Endothelial cell of umbilical vein (primary cell): Measurements from ENCODE around the gene STARD5. TPM values are rescaled to one million over a fixed set of nuclear protein-coding genes. Genes with fewer than 3 reads are reported as not detected.

ENCODE experiments used
- BruUV-seq: library from RNA; stranded (reverse); fragments of 400-500 nt; replicated peaks from 2 replicates; lab custom pipeline; 2021; lab: Mats Ljungman, UMichigan
- CTCF ChIA-PET: fragments of 300-600, 350-600 bp; sonication (Branson Sonifier 250); formaldehyde crosslinking; loops from one replicate; lab custom pipeline; 2021; ENCODE audit warnings: antibody characterized with exemption, inconsistent platforms; lab: Charles Lee
- POLR2A ChIA-PET: fragments of 300-600, 350-600 bp; sonication (Branson Sonifier 250); formaldehyde crosslinking; loops from one replicate; lab custom pipeline; 2021; ENCODE audit warnings: antibody characterized with exemption, inconsistent platforms; lab: Charles Lee
- DNase-seq: peaks from one replicate; pipeline ENCODE4 v3.0.0-alpha.2; 2011; ENCODE audit warnings: low read depth, low spot score
- FAIRE-seq: peaks from 2 replicates; lab custom pipeline; 2011; peaks lifted over from hg19 to GRCh38; lab: Jason Lieb, UNC
- H2AFZ ChIP-seq: 2 replicates; pipeline ENCODE4 v1.6.0; 2012; ENCODE audit warnings: low read depth, low read length, control low read depth, inconsistent platforms
- H3K27ac ChIP-seq: 2 replicates; pipeline ENCODE4 v1.5.1; 2011; ENCODE audit warnings: low read depth, mild to moderate bottlenecking, control low read depth, low read length, moderate library complexity; ENCODE audit not compliant: insufficient read depth
- H3K27me3 ChIP-seq, 2 experiments: 2 replicates each; pipeline versions ENCODE4 v1.6.0 to v1.6.1; 2011; ENCODE audit warnings: low read length in 2 of 2, mixed read lengths in 1 of 2; ENCODE audit not compliant: control insufficient read depth in 2 of 2, insufficient read depth in 2 of 2
- H3K36me3 ChIP-seq, 2 experiments: 2 replicates in 1 of 2; 3 replicates in 1 of 2; pipeline ENCODE4 v1.5.1; 2011; ENCODE audit warnings: low read length in 2 of 2, mild to moderate bottlenecking in 1 of 2, moderate library complexity in 1 of 2; ENCODE audit not compliant: control insufficient read depth in 2 of 2, insufficient read depth in 2 of 2; ENCODE audit errors: extremely low read depth in 1 of 2
- H3K4me1 ChIP-seq: 3 replicates; pipeline ENCODE4 v1.5.1; 2011; ENCODE audit warnings: mild to moderate bottlenecking, low read length; ENCODE audit not compliant: control insufficient read depth, insufficient read depth; ENCODE audit errors: extremely low read depth
- H3K4me2 ChIP-seq: 2 replicates; pipeline ENCODE4 v1.6.1; 2011; ENCODE audit warnings: low read length, control low read depth, mixed read lengths; ENCODE audit not compliant: insufficient read depth
- H3K4me3 ChIP-seq, 3 experiments: fragments of 200-600 bp in 1 of 3; sonication (generic), shearing (Covaris generic) in 1 of 3; replicated peaks in 1 of 3; 2 replicates each; pipeline ENCODE4 v1.5.1; 2011 to 2016; ENCODE audit warnings: control low read depth in 3 of 3, low read length in 3 of 3, mild to moderate bottlenecking in 2 of 3, inconsistent platforms in 1 of 3, low read depth in 1 of 3, moderate library complexity in 1 of 3; ENCODE audit not compliant: insufficient read depth in 1 of 3
- H3K79me2 ChIP-seq: 2 replicates; pipeline ENCODE4 v1.6.0; 2012; ENCODE audit warnings: low read length, inconsistent platforms; ENCODE audit not compliant: control insufficient read depth, insufficient read depth
- H3K9ac ChIP-seq: replicated peaks from 2 replicates; pipeline ENCODE3; 2011; ENCODE audit warnings: low read length, control low read depth; ENCODE audit not compliant: insufficient read depth; ENCODE audit errors: extremely low read depth
- H3K9me1 ChIP-seq: replicated peaks from 3 replicates; pipeline ENCODE4 v1.6.0; 2011; ENCODE audit warnings: mild to moderate bottlenecking, low read length; ENCODE audit not compliant: control insufficient read depth, insufficient read depth; ENCODE audit errors: extremely low read depth
- H3K9me3 ChIP-seq: replicated peaks from 2 replicates; pipeline ENCODE4 v1.5.1; 2012; ENCODE audit warnings: low read length, inconsistent platforms; ENCODE audit not compliant: control insufficient read depth, insufficient read depth
- H4K20me1 ChIP-seq: replicated peaks from 2 replicates; pipeline ENCODE3; 2011; ENCODE audit warnings: mild to moderate bottlenecking, low read length; ENCODE audit not compliant: control insufficient read depth, insufficient read depth; ENCODE audit errors: extremely low read depth
- EZH2 ChIP-seq: IDR thresholded peaks from 2 replicates; pipeline ENCODE4 v1.6.1; 2012; ENCODE audit warnings: borderline replicate concordance, low read depth, mild to moderate bottlenecking, moderate library complexity, low read length, inconsistent platforms; ENCODE audit not compliant: severe bottlenecking
- FOS ChIP-seq: IDR thresholded peaks from 2 replicates; pipeline ENCODE4 v1.6.1; 2011; ENCODE audit warnings: mild to moderate bottlenecking, low read length, moderate library complexity, borderline replicate concordance; ENCODE audit not compliant: insufficient read depth
- GATA2 ChIP-seq: IDR thresholded peaks from 2 replicates; pipeline ENCODE4 v1.7.0; 2011; ENCODE audit warnings: low read depth, mild to moderate bottlenecking, moderate library complexity, mixed read lengths, low read length; ENCODE audit not compliant: insufficient read length, insufficient read depth
- JUN ChIP-seq: IDR thresholded peaks from 2 replicates; pipeline ENCODE4 v1.6.1; 2011; ENCODE audit warnings: borderline replicate concordance, low read depth; ENCODE audit not compliant: insufficient read length, insufficient read depth
- MYC ChIP-seq: IDR thresholded peaks from one replicate; pipeline ENCODE4 v1.6.1; 2011; ENCODE audit warnings: mild to moderate bottlenecking, low read depth, low read length
- POLR2A ChIP-seq: IDR thresholded peaks from 2 replicates; pipeline ENCODE4 v1.6.1; 2012; ENCODE audit warnings: low read depth, mild to moderate bottlenecking, control low read depth, low read length
- POLR2AphosphoS5 ChIP-seq: IDR thresholded peaks from 2 replicates; pipeline ENCODE4 v1.6.1; 2012; ENCODE audit warnings: low read depth, mild to moderate bottlenecking, control low read depth, low read length, moderate library complexity; ENCODE audit not compliant: insufficient read depth
- dilution Hi-C: fragments of 300-500 bp; cut with MboI; formaldehyde crosslinking; loops from one replicate; pipeline ENCODE4 v1.15.0; 2019; ENCODE audit warnings: low sequenced_read_pairs; ENCODE audit not compliant: extremely low pct_ligation_motif_present
- intact Hi-C: fragments of 100-400 bp; cut with micrococcal nuclease; formaldehyde crosslinking; loops from one replicate; pipeline ENCODE4 v1.10.0; 2022
- polyA plus RNA-seq, 4 experiments: library from polyadenylated mRNA; depleted of rRNA in 3 of 4; stranded (reverse) in 3 of 4; unstranded in 1 of 4; fragments of >200 nt; gene quantifications; 2 replicates each; pipeline versions ENCODE4 v1.2.1 to v1.2.3, GENCODE V29; 2011 to 2012; ENCODE audit warnings: missing spikeins in 1 of 4
- total RNA-seq: library from RNA; stranded (reverse); gene quantifications from 2 replicates; pipeline ENCODE4 v1.2.3, GENCODE V29; 2021
- TF ChIP-seq, protein P1 (sequence below), 2 donors: IDR thresholded peaks; 1 replicate in 1 of 2; 2 replicates in 1 of 2; pipeline ENCODE4 v1.5.1; 2011; ENCODE audit warnings: low read length in 2 of 2, mild to moderate bottlenecking in 2 of 2, moderate library complexity in 2 of 2, control low read depth in 1 of 2, inconsistent platforms in 1 of 2, low read depth in 1 of 2; ENCODE audit not compliant: insufficient read depth in 1 of 2; ENCODE audit errors: extremely low read depth in 1 of 2
- TF ChIP-seq, protein P2 (sequence below): IDR thresholded peaks from 2 replicates; pipeline ENCODE4 v1.6.1; 2011; ENCODE audit not compliant: insufficient read depth, insufficient read length

Gene STARD5
- total and polyA plus RNA-seq, 2 donors (not counting 3 experiments of a cell fraction or from before 2014, with no cell fraction given) = 2.2 to 3.0 TPM

DNA sequence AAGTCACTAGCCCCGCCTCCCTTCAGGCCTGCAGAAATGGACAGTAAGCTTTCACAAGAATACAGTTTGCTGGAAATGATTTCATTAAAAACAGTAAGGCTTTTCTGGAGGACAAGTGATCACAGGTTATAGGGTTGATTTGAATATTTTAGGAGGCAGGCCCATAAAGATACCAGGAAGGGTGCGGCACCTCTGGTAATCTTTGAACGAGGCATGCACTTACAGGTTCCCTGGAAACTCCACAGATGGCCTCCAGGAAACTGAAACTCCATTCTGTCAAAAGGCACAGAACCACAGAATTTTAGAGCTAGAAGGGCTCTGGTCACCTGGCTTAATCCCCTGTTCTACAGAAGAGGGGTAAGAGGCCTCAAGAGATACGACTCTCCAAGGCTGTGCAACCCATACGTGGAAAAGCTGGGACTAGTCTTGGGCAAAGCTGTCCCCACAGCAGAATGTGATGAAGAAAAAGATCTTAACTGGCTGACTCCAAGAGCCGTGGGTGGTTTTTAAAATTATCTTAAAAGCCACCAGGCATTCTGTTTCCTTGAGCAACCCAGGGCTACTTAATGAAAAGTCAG is 1.2 kb downstream of the STARD5 start:
- dilution Hi-C loops = no loop called here
- no peak overlapping the region for H3K27ac ChIP-seq

More for the DNA sequence above, 1.2 kb downstream of the STARD5 start:
- Histone ChIP-seq H3K4me2 (no peak overlapping the region), H3K9me3 (no peaks in the 10 kb centered on the region), H3K36me3 (no peaks in the 10 kb centered on the region), H2AFZ (peak overlapping the region; percentile 13), H3K4me1 (peaks cover 8% of the 10 kb centered on the region), H3K9me1 (no peaks in the 10 kb centered on the region), H4K20me1 (no peaks in the 10 kb centered on the region), H3K27me3 (peaks cover 0 to 3% of the 10 kb centered on the region in 2 experiments), H3K4me3 (no peak overlapping the region), H3K79me2 (no peaks in the 10 kb centered on the region), H3K9ac (no peak overlapping the region)
- FAIRE-seq = no peak
- TF ChIP-seq, protein P1, sequence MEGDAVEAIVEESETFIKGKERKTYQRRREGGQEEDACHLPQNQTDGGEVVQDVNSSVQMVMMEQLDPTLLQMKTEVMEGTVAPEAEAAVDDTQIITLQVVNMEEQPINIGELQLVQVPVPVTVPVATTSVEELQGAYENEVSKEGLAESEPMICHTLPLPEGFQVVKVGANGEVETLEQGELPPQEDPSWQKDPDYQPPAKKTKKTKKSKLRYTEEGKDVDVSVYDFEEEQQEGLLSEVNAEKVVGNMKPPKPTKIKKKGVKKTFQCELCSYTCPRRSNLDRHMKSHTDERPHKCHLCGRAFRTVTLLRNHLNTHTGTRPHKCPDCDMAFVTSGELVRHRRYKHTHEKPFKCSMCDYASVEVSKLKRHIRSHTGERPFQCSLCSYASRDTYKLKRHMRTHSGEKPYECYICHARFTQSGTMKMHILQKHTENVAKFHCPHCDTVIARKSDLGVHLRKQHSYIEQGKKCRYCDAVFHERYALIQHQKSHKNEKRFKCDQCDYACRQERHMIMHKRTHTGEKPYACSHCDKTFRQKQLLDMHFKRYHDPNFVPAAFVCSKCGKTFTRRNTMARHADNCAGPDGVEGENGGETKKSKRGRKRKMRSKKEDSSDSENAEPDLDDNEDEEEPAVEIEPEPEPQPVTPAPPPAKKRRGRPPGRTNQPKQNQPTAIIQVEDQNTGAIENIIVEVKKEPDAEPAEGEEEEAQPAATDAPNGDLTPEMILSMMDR (IDR thresholded peaks at IDR 0.05; ENCODE audit: extremely low read depth in 1 of 2, insufficient read depth in 1 of 2, low read depth in 1 of 2, low read length in 2 of 2) = no peak
- TF ChIP-seq, protein P2, sequence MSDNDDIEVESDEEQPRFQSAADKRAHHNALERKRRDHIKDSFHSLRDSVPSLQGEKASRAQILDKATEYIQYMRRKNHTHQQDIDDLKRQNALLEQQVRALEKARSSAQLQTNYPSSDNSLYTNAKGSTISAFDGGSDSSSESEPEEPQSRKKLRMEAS = no peak
- TF ChIP-seq JUN (no peak), GATA2 (no peak), FOS (no peak), POLR2A (no peak), MYC (no peak), POLR2AphosphoS5 (no peak), EZH2 (no peak)
- ChIA-PET CTCF (interaction anchor here (2.3 kb wide), 1 partner anchor 56 kb away, joined by 19 read pairs; no protein-coding TSS in a partner anchor), POLR2A (no interaction called here)
- intact Hi-C loops = no loop called here
- DNase-seq = no peak
- BruUV-seq = no TSS peak
